GM18858 (cell line): Measurements from ENCODE around the gene ANK3.

Experiments
- ATAC-seq: cut with Tn5 transposase; IDR thresholded peaks from one replicate; pipeline ENCODE4 v1.9.1; 2021; ENCODE audit not compliant: unreplicated experiment

ANK3 gene

GRCh38 chr10:60144099-60144498 lies 245.6 kb downstream of the ANK3 start:
- ATAC-seq: no peak

GRCh38 chr10:60142736-60143135 lies 246.9 kb downstream of the ANK3 start:
- ATAC-seq: no peak

GRCh38 chr10:60141896-60142559 lies 247.6 kb downstream of the ANK3 start:
- no peak for ATAC-seq

- no peak for ATAC-seq
Observed at GRCh38 chr10:60140651-60141632, 248.7 kb downstream of the ANK3 start.

GRCh38 chr10:60139798-60140566 lies 249.7 kb downstream of the ANK3 start:
- no peak for ATAC-seq

GRCh38 chr10:60139290-60139689 lies 250.4 kb downstream of the ANK3 start:
- no peak for ATAC-seq

- ATAC-seq: no peak
Observed at GRCh38 chr10:60138842-60139241, 250.8 kb downstream of the ANK3 start.

GRCh38 chr10:60138026-60138425 lies 251.6 kb downstream of the ANK3 start:
- no peak for ATAC-seq

- ATAC-seq: no peak
Observed at GRCh38 chr10:60137292-60137992, 252.2 kb downstream of the ANK3 start.

- no peak for ATAC-seq
Observed at GRCh38 chr10:60135020-60135419, 254.7 kb downstream of the ANK3 start.

- no peak for ATAC-seq
Observed at GRCh38 chr10:60134548-60134947, 255.1 kb downstream of the ANK3 start.

- no peak for ATAC-seq
Observed at GRCh38 chr10:60130130-60130579, 259.5 kb downstream of the ANK3 start.

- no peak for ATAC-seq
Observed at GRCh38 chr10:60125895-60126294, 263.8 kb downstream of the ANK3 start.

- ATAC-seq: no peak
Observed at GRCh38 chr10:60124536-60124935, 265.1 kb downstream of the ANK3 start.

GRCh38 chr10:60123668-60124067 lies 266.0 kb downstream of the ANK3 start:
- no peak for ATAC-seq

- no peak for ATAC-seq
Observed at GRCh38 chr10:60123172-60123571, 266.5 kb downstream of the ANK3 start.

GRCh38 chr10:60122190-60122589 lies 267.5 kb downstream of the ANK3 start:
- no peak for ATAC-seq

GRCh38 chr10:60114765-60115586 lies 274.7 kb downstream of the ANK3 start:
- peak; percentile 81 for ATAC-seq

GRCh38 chr10:60110739-60111138 lies 278.9 kb downstream of the ANK3 start:
- ATAC-seq: no peak
